Heart left ventricle (tissue), 13 donors: ENCODE measurements around the gene PARD6G.

Experiments used
- POLR2A ChIP-seq, 2 donors: fragments of 450-650 bp; IDR thresholded peaks; one replicate each; pipeline ENCODE4 v1.6.1; 2017; ENCODE audit warnings: antibody characterized with exemption in 2 of 2, mild to moderate bottlenecking in 2 of 2, moderate library complexity in 2 of 2
- TF ChIP-seq, protein P1 (sequence below), 12 donors: fragments of 200-600 bp; sonication (generic) in 4 of 12; IDR thresholded peaks; one replicate each; pipeline versions ENCODE4 v1.5.0 to v1.8.0; 2018 to 2022; ENCODE audit warnings: antibody characterized with exemption in 12 of 12, mild to moderate bottlenecking in 5 of 12
- donor health status: ischemic (EF 13 %, LVEDD 7.1; RV severe dilation, severe dysfunction).
- donor health status: DM: no; HTN: yes; CAD: no.
- donor health status: DM: no; HTN: no; CAD: no.
- donor health status: ischemic (EF 25% LVEDD 6.9; RV normal size, moderate dysfunction).
- donor health status: ischemic (EF 25% LVEDD 5.7; RV mildly dilated, moderate dysfunction).
- donor health status: ischemic (EF 35%, LVEDD 5.7; RV mildly dilated, moderate dysfunction).
- donor health status: nonischemic (EF 11% LVEDD 7.7; RV severe dilation, severe dysfunction).
- donor health status: DM: yes; HTN: yes; CAD: no.
- donor health status: PGD.
- donor health status: ischemic (EF 29% LVEDD 5.4; RV normal size, mild dysfunction).
- donor health status: nonischemic (EF 23%, LVEDD 6.1; RV moderate dilation, normal function).

DNA sequence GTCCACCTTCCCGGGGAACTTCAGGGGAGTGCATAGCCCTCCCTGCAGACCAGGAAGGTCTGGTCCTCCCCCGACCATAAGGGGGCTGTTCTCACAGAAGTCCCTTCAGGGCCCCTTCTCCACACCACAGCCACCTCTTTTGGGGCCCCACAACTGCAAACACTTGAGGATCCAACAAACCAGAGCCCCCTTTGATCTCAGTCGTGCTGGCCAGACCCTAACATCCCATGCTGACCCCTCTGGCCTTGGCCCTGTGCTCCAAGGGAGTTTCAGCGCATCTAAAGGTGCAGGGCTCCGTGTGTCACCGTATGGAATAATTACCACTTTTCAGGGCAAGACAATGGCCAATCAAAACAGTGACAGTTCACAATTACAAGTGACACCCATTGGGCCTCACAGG is 80.6 kb downstream of the PARD6G start:
- TF ChIP-seq, protein P1, sequence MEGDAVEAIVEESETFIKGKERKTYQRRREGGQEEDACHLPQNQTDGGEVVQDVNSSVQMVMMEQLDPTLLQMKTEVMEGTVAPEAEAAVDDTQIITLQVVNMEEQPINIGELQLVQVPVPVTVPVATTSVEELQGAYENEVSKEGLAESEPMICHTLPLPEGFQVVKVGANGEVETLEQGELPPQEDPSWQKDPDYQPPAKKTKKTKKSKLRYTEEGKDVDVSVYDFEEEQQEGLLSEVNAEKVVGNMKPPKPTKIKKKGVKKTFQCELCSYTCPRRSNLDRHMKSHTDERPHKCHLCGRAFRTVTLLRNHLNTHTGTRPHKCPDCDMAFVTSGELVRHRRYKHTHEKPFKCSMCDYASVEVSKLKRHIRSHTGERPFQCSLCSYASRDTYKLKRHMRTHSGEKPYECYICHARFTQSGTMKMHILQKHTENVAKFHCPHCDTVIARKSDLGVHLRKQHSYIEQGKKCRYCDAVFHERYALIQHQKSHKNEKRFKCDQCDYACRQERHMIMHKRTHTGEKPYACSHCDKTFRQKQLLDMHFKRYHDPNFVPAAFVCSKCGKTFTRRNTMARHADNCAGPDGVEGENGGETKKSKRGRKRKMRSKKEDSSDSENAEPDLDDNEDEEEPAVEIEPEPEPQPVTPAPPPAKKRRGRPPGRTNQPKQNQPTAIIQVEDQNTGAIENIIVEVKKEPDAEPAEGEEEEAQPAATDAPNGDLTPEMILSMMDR (IDR thresholded peaks at IDR 0.05): no peak
- TF ChIP-seq POLR2A (IDR thresholded peaks at IDR 0.05): no peak
